Mammary epithelial cell (primary cell): ENCODE results near the gene INPP4B.

Experiments
- CTCF ChIP-seq, 2 donors: IDR thresholded peaks in 1 of 2; conservative IDR thresholded peaks in 1 of 2; 2 replicates each; pipeline ENCODE4 v1.5.1; 2011 to 2012; ENCODE audit warnings: inconsistent platforms in 2 of 2, low read length in 2 of 2, mild to moderate bottlenecking in 2 of 2, control low read depth in 1 of 2, low read depth in 1 of 2; ENCODE audit not compliant: insufficient read depth in 1 of 2; ENCODE audit errors: extremely low read depth in 1 of 2
- EZH2 ChIP-seq: IDR thresholded peaks from 2 replicates; pipeline ENCODE4 v1.6.1; 2012; ENCODE audit warnings: low read length, inconsistent platforms, borderline replicate concordance

DNA sequence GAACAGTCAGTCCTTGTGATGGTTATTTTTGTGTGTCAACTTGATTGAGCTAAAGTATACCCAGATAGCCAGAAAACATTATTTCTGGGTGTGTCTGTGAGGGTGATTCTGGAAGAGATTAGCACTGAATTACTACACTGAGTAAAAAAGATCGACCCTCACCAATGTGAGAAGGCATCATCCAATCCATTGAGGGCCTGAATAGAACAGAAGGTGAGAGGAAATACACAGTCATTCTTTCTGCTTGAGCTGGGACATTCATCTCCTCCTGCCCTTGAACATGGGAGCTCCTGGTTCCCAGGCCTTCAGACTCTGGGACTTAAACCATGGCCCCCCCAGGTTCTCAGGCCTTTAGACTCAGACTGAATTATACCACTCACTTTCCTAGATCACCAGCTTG is 22.3 kb downstream of the INPP4B start:
- TF ChIP-seq EZH2 (no peak), CTCF (conservative IDR thresholded peaks at IDR 0.05 in 1 of 2, IDR thresholded peaks at IDR 0.05 in 1 of 2; ENCODE audit: extremely low read depth in 1 of 2, insufficient read depth in 1 of 2, low read depth in 1 of 2, low read length in 2 of 2) (no peak)
